ENCODE data around the gene NDUFAF8.

- no peak for TF ChIP-seq POLR2A (IDR thresholded peaks at IDR 0.05)
- TF ChIP-seq CTCF (IDR thresholded peaks at IDR 0.05), result no peak
Measured at GRCh38 chr17:81192386-81193050, 46.6 kb upstream of the NDUFAF8 start.

Data from esophagus squamous epithelium (tissue), 4 donors.